ENCODE data around the gene SIRPD. TPM values are rescaled to one million over a fixed set of nuclear protein-coding genes. Genes with fewer than 3 reads are reported as not detected.
"Not testable (repeated sequence)": the region's sequence is repeated elsewhere in the genome, so short reads cannot be mapped to it uniquely, and the experiment has no call there.

The SIRPD gene
- not detected for total RNA-seq

GRCh38 chr20:1557605-1558004 is at the start of gene SIRPD:
Gene SIRPD, minus strand, starts transcription at chr20:1557705. Its CDS starts 52 bp downstream, at chr20:1557653.
- ATAC-seq = no peak

GRCh38 chr20:1600736-1601135 is 43.2 kb upstream of the SIRPD start:
- no peak for ATAC-seq

- ATAC-seq = no peak
These were observed 37.8 kb upstream of the SIRPD start for GRCh38 chr20:1595333-1595732.

GRCh38 chr20:1588533-1589460 is 31.3 kb upstream of the SIRPD start:
- no peak for ATAC-seq

GRCh38 chr20:1587781-1588532 is 30.5 kb upstream of the SIRPD start:
- no peak for ATAC-seq

- no peak for ATAC-seq
These were observed 22.0 kb upstream of the SIRPD start for GRCh38 chr20:1579488-1579887.

GRCh38 chr20:1577906-1578305 is 20.4 kb upstream of the SIRPD start:
- no peak for ATAC-seq

GRCh38 chr20:1577313-1577712 is 19.8 kb upstream of the SIRPD start:
- ATAC-seq = not testable (repeated sequence)

- ATAC-seq = no peak
These were observed 19.1 kb upstream of the SIRPD start for GRCh38 chr20:1576641-1577040.

- peak; percentile 82 for ATAC-seq
These were observed 18.5 kb upstream of the SIRPD start for GRCh38 chr20:1576003-1576402.

GRCh38 chr20:1571583-1571982 is 14.1 kb upstream of the SIRPD start:
- ATAC-seq = not testable (repeated sequence)

- ATAC-seq = peak; percentile 93
These were observed 11.9 kb upstream of the SIRPD start for GRCh38 chr20:1569415-1569881.

GRCh38 chr20:1568163-1568490 is 10.6 kb upstream of the SIRPD start:
- ATAC-seq = no peak

GRCh38 chr20:1567392-1568162 is 10.1 kb upstream of the SIRPD start:
- ATAC-seq = peak; percentile 29

- ATAC-seq = no peak
These were observed 9.2 kb upstream of the SIRPD start for GRCh38 chr20:1566701-1567100.

GRCh38 chr20:1565461-1565860 is 8.0 kb upstream of the SIRPD start:
- no peak for ATAC-seq

GRCh38 chr20:1563598-1563997 is 6.1 kb upstream of the SIRPD start:
- no peak for ATAC-seq

- ATAC-seq = no peak
These were observed 5.1 kb upstream of the SIRPD start for GRCh38 chr20:1562622-1563021.

- ATAC-seq = no peak
These were observed 3.8 kb upstream of the SIRPD start for GRCh38 chr20:1561350-1561749.

- no peak for ATAC-seq
These were observed 1.6 kb downstream of the SIRPD start for GRCh38 chr20:1555952-1556351.

- ATAC-seq = no peak
These were observed 17.6 kb downstream of the SIRPD start for GRCh38 chr20:1539816-1540419.

- ATAC-seq = no peak
These were observed 18.9 kb downstream of the SIRPD start for GRCh38 chr20:1538655-1539054.

- ATAC-seq = peak; percentile 26
These were observed 19.8 kb downstream of the SIRPD start for GRCh38 chr20:1537731-1538058.
